MCF 10A (cell line): ENCODE measurements around the gene KAT7. TPM values are rescaled to one million over a fixed set of nuclear protein-coding genes. Genes with fewer than 3 reads are reported as not detected.

ENCODE experiments used
- BruUV-seq: library from RNA; stranded (reverse); fragments of 400-500 nt; replicated peaks from 2 replicates; lab custom pipeline; 2021; lab: Mats Ljungman, UMichigan
- CTCF ChIA-PET: fragments of 300-600 bp; sonication (Branson Sonifier 250); formaldehyde crosslinking; extraction: SDS; loops from one replicate; lab custom pipeline; 2021; ENCODE audit warnings: antibody characterized with exemption, inconsistent platforms; lab: Yijun Ruan, JAX
- POLR2A ChIA-PET: fragments of 300-600, 350-650 bp; sonication (Branson Sonifier 250); formaldehyde crosslinking; extraction: SDS; loops from one replicate; lab custom pipeline; 2020; ENCODE audit warnings: antibody characterized with exemption, inconsistent platforms; lab: Yijun Ruan, JAX
- DNase-seq: peaks from one replicate; pipeline ENCODE4 v3.0.0-alpha.2; 2018; ENCODE audit not compliant: unreplicated experiment
- H3K27ac Mint-ChIP-seq: one replicate; pipeline ENCODE4 v1.8.0; 2022; ENCODE audit warnings: mild to moderate bottlenecking, low read depth, mixed read lengths; ENCODE audit not compliant: unreplicated experiment
- H3K27me3 Mint-ChIP-seq: one replicate; pipeline ENCODE4 v1.8.0; 2022; ENCODE audit warnings: mixed read lengths; ENCODE audit not compliant: insufficient read depth, unreplicated experiment
- H3K36me3 Mint-ChIP-seq: one replicate; pipeline ENCODE4 v1.8.0; 2022; ENCODE audit warnings: mild to moderate bottlenecking, moderate library complexity, mixed read lengths; ENCODE audit not compliant: insufficient read depth, unreplicated experiment
- H3K4me1 Mint-ChIP-seq: one replicate; pipeline ENCODE4 v1.8.0; 2022; ENCODE audit warnings: mixed read lengths; ENCODE audit not compliant: insufficient read depth, unreplicated experiment
- H3K4me3 Mint-ChIP-seq: one replicate; pipeline ENCODE4 v1.8.0; 2022; ENCODE audit warnings: mild to moderate bottlenecking, moderate library complexity, mixed read lengths; ENCODE audit not compliant: unreplicated experiment
- H3K9me3 Mint-ChIP-seq: one replicate; pipeline ENCODE4 v1.8.0; 2022; ENCODE audit warnings: mixed read lengths; ENCODE audit not compliant: unreplicated experiment
- CTCF ChIP-seq: fragments of 200-600 bp; IDR thresholded peaks from one replicate; pipeline ENCODE4 v1.8.0; 2022; ENCODE audit warnings: antibody characterized with exemption, mild to moderate bottlenecking; ENCODE audit not compliant: unreplicated experiment
- intact Hi-C: fragments of 100-400 bp; cut with micrococcal nuclease; formaldehyde crosslinking; loops from 2 replicates; pipeline ENCODE4 v1.14.1; 2022
- total RNA-seq: library from RNA; stranded (reverse); gene quantifications from 2 replicates; pipeline ENCODE4 v1.2.3, GENCODE V29; 2022

The KAT7 gene
- total RNA-seq, 1 experiment from 2014 or later, result 53.7 TPM

GRCh38 chr17:49795372-49795771 is 6.9 kb downstream of the KAT7 start:
- BruUV-seq, result no TSS peak
- intact Hi-C loops, result no loop called here
- H3K27ac Mint-ChIP-seq, result no peak overlapping the region
- peaks cover 97% of the 10 kb centered on the region for H3K36me3 Mint-ChIP-seq
- no peak overlapping the region for H3K4me3 Mint-ChIP-seq
- no peaks in the 10 kb centered on the region for H3K27me3 Mint-ChIP-seq
- H3K9me3 Mint-ChIP-seq, result no peaks in the 10 kb centered on the region
- no peak for TF ChIP-seq CTCF
- DNase-seq, result no peak
- peaks cover 9% of the 10 kb centered on the region for H3K4me1 Mint-ChIP-seq
- CTCF ChIA-PET, result interaction anchor here (0.6 kb wide), 1 partner anchor 182 kb away, joined by 4 read pairs; no protein-coding TSS in a partner anchor
- POLR2A ChIA-PET, result interaction anchor here (0.8 to 1.0 kb wide), 2 partner anchors 16 to 149 kb away, joined by 4 read pairs; no protein-coding TSS in a partner anchor

- Mint-ChIP-seq H3K36me3 (peaks cover 96% of the 10 kb centered on the region), H3K4me3 (no peak overlapping the region), H3K27me3 (no peaks in the 10 kb centered on the region), H3K9me3 (no peaks in the 10 kb centered on the region), H3K27ac (no peak overlapping the region), H3K4me1 (peaks cover 9% of the 10 kb centered on the region)
- no peak for DNase-seq
- intact Hi-C loops, result no loop called here
- TF ChIP-seq CTCF, result no peak
- POLR2A ChIA-PET, result interaction anchor here (0.6 to 2.4 kb wide), 3 partner anchors 8 to 889 kb away, joined by 3 to 15 read pairs (median 3); partner anchors contain the start of gene KAT7
- BruUV-seq, result no TSS peak
- CTCF ChIA-PET, result interaction anchor here (0.5 to 1.5 kb wide), 3 partner anchors 10 to 542 kb away, joined by 3 to 9 read pairs (median 3); partner anchors contain the start of gene KAT7
Observed at GRCh38 chr17:49798182-49798581, 9.7 kb downstream of the KAT7 start.

- ChIA-PET POLR2A (interaction anchor here (0.6 to 2.4 kb wide), 3 partner anchors 9 to 890 kb away, joined by 3 to 15 read pairs (median 3); partner anchors contain the start of gene KAT7), CTCF (interaction anchor here (1.5 kb wide), 1 partner anchor 9 kb away, joined by 9 read pairs; no protein-coding TSS in a partner anchor)
- Mint-ChIP-seq H3K4me1 (peaks cover 9% of the 10 kb centered on the region), H3K9me3 (no peaks in the 10 kb centered on the region), H3K36me3 (peaks cover 96% of the 10 kb centered on the region), H3K4me3 (no peak overlapping the region), H3K27me3 (no peaks in the 10 kb centered on the region), H3K27ac (no peak overlapping the region)
- no TSS peak for BruUV-seq
- no peak for DNase-seq
- intact Hi-C loops, result no loop called here
- no peak for TF ChIP-seq CTCF
Observed at GRCh38 chr17:49798738-49799137, 10.3 kb downstream of the KAT7 start.

GRCh38 chr17:49809056-49809455 is 20.6 kb downstream of the KAT7 start:
- H3K9me3 Mint-ChIP-seq, result no peaks in the 10 kb centered on the region
- no peak for TF ChIP-seq CTCF
- H3K27me3 Mint-ChIP-seq, result no peaks in the 10 kb centered on the region
- ChIA-PET POLR2A (no interaction called here), CTCF (no interaction called here)
- no peak for DNase-seq
- no peak overlapping the region for H3K4me3 Mint-ChIP-seq
- no TSS peak for BruUV-seq
- no peak overlapping the region for H3K27ac Mint-ChIP-seq
- peaks cover 94% of the 10 kb centered on the region for H3K36me3 Mint-ChIP-seq
- H3K4me1 Mint-ChIP-seq, result peaks cover 6% of the 10 kb centered on the region
- intact Hi-C loops, result no loop called here
